ENCODE data around the gene TNRC18. TPM values are rescaled to one million over a fixed set of nuclear protein-coding genes. Genes with fewer than 3 reads are reported as not detected.
A peak's percentile ranks its signal among the peaks of the same experiment; 100 is the strongest.

TNRC18 gene
- total and polyA plus RNA-seq, 9 of the 15 experiments (the other 6 are each of a cell fraction or from before 2014, with no cell fraction given): 0.03 to 43.2 (median 18.0) TPM

DNA sequence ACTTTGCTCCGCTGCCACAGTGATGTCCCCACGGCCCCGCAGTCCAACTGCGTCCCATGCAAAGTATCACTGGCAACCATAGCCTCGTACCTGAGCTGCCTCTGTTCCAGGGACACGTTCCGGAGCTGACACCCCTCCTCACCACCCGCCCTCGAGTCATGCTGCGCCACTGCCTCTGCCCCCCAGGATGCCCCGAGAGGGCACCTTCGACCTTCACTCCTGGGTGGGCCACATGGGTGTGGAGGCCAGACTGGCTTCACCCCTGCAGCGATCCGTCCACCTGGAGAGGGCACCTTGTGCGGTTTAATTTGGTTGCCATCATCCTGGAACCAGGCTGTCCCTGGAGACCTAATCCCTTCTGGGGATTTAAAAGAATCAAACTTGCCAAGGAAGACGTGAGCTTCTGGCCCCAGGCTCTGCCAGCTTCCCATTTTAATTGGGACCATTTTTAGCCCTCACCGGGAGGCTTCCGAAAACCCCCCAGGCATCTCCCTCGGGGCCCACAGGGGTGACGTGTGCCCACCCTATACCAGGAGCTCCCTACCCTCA is 19.2 kb upstream of the TNRC18 start:
- in situ Hi-C loops (cut with MboI): no loop called here
- Histone ChIP-seq H3K36me3 (ENCODE audit: control insufficient read depth, insufficient read depth, low read length) (no peaks in the 10 kb centered on the region), H4K20me1 (replicated peaks; ENCODE audit: control insufficient read depth, insufficient read depth, low read length) (no peaks in the 10 kb centered on the region), H3K79me2 (ENCODE audit: control insufficient read depth, insufficient read depth, low read length) (no peaks in the 10 kb centered on the region), H3K9ac (ENCODE audit: insufficient read depth in 1 of 2, low read depth in 2 of 2, low read length in 2 of 2) (peak overlapping the region in 1 of 2 experiments; percentile 45; a peak in 2 of 4 replicates), H3K4me3 (no peak overlapping the region), H3K4me2 (ENCODE audit: insufficient read depth, low read length) (no peak overlapping the region), H3K27ac (ENCODE audit: extremely low read depth, low read depth, low read length) (no peak overlapping the region), H3K4me1 (replicated peaks in 1 of 2; ENCODE audit: control insufficient read depth in 2 of 2, insufficient read depth in 2 of 2, low read length in 2 of 2) (peaks cover 9 to 40% of the 10 kb centered on the region in 2 experiments; a peak in 4 of 5 replicates), H2AFZ (ENCODE audit: low read depth, low read length) (no peak overlapping the region), H3K9me1 (ENCODE audit: control insufficient read depth, insufficient read depth, low read length) (no peaks in the 10 kb centered on the region), H3K27me3 (ENCODE audit: control insufficient read depth in 2 of 2, insufficient read depth in 2 of 2, low read length in 2 of 2) (no peaks in the 10 kb centered on the region), H3K9me3 (replicated peaks; ENCODE audit: control insufficient read depth, insufficient read depth, low read depth, low read length) (no peaks in the 10 kb centered on the region)
- intact Hi-C loops (cut with micrococcal nuclease): no loop called here
- BruUV-seq (replicated peaks): no TSS peak
- POLR2A ChIA-PET: interaction anchor here (0.6 to 3.2 kb wide), 6 partner anchors 9 to 83 kb away, joined by 3 to 16 read pairs (median 4); no protein-coding TSS in a partner anchor
- ATAC-seq (no peak), FAIRE-seq (no peak), DNase-seq (ENCODE audit: extremely low read depth in 1 of 4, low spot score in 3 of 4) (no peak)
- CTCF ChIA-PET (ENCODE audit: low intra/inter-chr PET ratio): no interaction called here
- TF ChIP-seq ATF6 (CRISPR knock-in tag; IDR thresholded peaks at IDR 0.05): no peak
- TF ChIP-seq ZHX1 (conservative IDR thresholded peaks at IDR 0.05; ENCODE audit: low read length): no peak
- TF ChIP-seq NFYB (IDR thresholded peaks at IDR 0.05; ENCODE audit: extremely low read depth, insufficient read length): no peak
- TF ChIP-seq ETV6 (IDR thresholded peaks at IDR 0.05; ENCODE audit: borderline replicate concordance in 1 of 2, low read depth in 2 of 2, low read length in 1 of 2): no peak
- TF ChIP-seq ETV6 (CRISPR knock-in tag; IDR thresholded peaks at IDR 0.05; ENCODE audit: borderline replicate concordance): no peak
- no peak for TF ChIP-seq THRAP3 (IDR thresholded peaks at IDR 0.05; ENCODE audit: borderline replicate concordance)
- TF ChIP-seq ZC3H8 (IDR thresholded peaks at IDR 0.05): no peak
- WGBS (ENCODE audit: insufficient coverage, low coverage, missing lambda C conversion rate): 82% methylated on average over 19 of the region's 20 CpGs
